Nucleus accumbens (tissue), 56 donors: ENCODE measurements around the gene GLI3.

Source experiments
- DNase-seq, 56 donors: peaks; one replicate each; lab custom pipeline; 2025; lab: John Stamatoyannopoulos, UW

The GLI3 gene

DNA sequence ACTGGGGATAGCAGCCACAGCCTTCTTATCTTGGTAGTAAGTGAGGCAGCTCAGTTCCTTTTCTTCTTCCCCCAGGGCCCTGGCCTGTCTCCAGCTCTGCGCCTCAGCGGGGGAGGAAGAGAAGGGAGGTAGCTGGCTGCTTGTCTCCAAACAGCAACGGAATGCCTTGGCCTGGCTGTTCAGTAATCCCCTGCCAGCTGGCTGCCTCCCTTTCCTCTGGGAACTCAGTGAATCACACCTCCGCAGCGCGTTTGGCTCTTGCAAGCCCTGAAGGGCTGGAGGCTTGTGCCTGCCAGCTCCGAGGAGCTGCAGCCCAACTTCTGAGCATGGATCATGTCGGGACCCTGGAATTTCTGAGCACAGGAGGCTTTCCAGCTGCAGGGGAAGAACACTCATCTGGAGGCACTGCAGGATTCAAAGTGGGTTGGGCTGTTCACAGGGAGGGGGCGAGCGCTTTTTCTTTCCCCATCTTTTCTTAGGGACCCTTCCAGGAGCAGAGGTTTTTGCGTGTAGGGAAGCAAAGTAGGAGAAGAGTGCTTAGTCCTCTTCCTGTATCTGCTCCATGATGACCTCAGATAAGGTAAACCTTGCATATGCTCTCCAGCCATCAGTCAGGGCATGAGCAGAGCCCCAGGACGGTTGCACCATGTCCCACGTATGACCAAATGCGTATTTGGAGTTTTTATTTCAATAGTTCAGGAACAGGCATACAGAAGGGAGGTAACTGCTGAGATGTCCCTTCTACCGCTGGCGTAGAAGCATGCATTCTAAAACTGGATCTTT is 280.9 kb downstream of the GLI3 start:
- peak in 53 of 56 donors; percentile 4 to 87 (median 57) for DNase-seq

DNA sequence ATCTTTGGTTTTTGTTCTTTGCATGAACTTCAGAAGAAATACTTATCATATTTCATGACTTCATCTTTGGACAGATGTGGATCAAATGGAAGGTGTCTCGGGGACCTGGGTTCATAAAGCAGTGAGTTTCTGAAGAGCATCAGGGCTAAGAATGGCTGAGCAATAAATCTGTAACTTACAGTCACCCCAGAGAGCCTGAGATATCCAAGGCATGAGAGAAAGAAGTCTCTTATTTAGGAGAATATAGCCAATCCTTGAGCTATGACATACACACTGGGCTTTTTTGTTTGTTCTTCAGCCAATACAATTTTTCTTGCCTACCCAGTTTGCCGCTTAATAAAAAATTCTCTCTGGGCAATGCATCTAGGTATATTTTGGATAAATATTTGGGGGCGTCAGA is 281.6 kb downstream of the GLI3 start:
- no peak for DNase-seq

DNA sequence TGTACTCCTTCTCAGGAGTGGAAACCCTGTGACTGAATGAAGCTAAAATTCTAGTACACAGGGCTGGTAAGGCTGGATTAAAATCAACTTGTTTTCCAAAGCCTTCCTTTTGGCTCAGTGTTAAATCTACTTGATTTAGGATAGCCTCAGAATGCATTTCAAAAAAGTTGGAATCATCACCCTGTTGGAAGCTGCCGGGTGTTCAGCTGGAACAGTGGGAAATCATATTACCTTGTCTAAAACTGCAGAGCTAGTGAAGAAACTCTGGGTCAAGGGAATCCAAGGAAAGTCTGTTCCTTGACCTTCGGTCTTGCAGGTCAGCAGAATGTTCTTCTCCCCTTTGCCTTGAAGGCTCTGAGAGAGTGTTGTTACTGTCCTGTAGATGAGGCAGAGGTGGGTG is 282.0 kb downstream of the GLI3 start:
- DNase-seq, result no peak

DNA sequence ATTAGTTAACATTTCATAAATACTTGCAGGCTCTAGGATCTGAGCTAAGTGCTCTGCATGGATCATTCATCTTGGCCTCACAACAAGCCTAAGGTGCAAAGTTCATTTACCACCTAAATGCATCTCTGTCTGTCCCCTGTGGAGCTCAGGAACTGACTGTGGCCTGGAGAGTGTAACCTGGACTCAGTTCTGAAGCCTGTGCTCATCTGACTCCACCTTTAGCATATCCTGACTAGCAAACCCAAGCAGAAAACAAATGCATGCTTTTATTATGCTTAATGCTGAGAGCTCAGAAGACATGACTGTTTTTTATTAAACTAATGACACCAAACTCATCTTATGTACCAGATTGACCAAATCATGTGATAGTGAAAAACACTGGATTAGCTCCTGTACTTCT is 288.5 kb downstream of the GLI3 start:
- no peak for DNase-seq

DNA sequence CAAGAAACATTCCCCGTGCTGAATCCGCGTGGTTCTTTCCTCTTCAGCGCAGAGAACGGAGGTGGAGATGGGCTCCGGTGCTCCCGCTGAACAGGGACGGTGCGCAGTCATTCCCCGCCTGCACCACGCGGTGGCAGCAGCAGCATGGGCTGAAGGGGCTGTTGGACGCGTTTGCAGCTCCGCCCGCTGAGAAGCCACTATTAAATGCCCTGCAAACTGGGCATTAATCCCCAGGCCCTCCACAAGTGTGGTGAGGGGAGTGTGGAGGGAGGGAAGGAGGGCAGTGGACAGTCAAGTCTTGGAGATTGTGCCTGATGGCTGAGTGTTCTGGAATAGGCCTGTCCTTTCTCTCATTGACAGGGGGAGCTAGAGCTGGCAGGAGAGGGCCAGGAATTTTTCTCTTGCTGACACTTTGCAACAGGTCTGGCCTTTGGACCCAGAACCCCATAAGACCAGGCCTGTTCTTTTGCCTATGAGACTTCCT is 293.9 kb downstream of the GLI3 start:
- peak in 54 of 56 donors; percentile 10 to 89 (median 62) for DNase-seq

DNA sequence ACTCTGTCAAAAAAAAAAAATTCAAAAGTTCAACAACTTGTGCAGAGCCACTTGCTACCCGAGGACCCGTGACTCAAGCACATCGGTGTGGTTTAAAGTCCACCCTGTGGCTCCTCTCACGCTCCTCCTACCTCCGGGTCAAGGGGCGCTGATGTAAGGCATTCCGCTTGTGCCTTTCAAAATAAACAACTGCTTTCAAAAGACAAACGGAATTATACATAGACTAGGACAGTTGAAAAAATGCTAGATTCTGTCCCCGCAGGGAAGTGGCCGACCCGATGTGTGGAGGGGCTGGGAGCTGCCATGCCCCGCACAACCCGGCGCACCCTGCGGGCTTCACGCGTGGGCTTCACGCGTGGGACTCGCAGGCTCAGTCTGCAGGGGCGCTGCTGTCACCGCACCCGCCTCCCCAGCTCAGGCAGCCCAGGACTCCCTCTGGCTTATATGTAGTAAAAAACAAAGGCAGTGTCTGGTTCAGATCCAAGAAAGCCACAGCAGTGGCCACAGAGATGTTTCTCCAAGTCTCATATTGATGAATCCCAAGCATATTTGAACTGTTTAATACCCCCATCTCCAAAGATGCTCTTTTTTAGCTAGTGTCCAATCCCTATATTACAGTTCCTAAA is 294.4 kb downstream of the GLI3 start:
- peak in 5 of 56 donors; percentile 23 to 42 (median 31) for DNase-seq

DNA sequence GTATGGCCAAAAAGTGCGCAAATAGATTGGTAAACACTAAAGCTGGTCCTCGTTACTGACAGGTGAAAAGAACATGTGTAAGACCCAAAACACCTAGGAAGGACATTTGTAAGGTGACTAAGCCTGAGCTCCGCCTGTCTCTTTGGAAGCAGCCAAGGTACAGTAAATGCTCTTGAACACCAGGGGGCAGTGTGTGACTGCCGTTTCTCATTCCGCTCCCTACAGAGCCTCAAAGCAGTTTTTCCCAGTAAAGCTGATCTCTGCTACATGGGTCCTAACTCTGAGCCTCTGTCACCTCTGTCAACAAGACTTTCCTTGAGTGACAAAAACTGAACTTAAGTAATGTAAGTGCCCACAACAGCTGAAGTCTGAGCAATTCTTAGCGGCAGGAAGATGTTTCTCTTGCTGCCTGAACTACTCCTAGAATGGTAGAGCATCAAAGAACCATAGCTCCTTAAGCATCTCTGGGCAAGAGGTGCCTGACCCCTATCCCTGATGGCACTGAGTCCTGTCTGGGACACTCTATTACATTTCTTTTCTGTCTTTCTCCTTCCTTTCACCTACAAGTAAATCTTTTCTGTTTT is 296.2 kb downstream of the GLI3 start:
- DNase-seq, result peak in 47 of 56 donors; percentile 4 to 86 (median 46)

DNA sequence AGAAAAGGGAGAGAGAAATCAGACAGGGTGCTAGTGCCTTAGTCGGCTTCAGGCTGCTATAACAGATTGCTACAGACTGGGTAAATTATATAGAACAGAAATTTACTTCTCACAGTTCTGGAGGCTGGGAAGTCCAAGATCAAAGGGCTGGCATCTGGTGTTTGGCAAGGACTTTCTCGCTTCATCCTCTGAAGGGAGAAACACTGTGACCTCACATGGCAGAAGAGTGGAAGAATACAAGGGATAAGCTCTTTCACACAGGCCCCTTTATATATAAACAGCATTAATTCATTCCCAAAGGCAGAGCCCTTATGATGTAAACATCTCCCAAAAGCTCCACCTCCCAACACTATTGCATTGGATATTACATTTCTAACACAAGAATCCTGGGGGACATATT is 298.6 kb downstream of the GLI3 start:
- DNase-seq, result no peak

DNA sequence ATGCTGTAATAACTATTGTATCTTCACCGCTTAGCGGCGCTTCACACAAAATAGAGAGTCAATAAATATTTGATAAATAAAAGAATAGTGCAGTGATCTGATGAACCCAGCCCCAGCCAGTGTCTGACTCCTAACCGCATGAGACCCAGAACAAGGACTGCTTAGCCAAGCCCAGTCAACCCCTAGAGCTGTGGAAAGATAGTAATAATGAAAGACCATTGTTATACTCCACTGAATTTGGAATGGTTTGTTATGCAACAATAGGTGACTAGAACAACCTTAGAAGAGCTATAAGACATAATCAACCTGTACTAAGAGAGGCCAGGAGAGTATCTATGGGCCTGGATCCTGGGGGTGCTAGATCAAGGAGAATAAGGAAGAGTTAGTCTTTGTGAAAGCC is 303.6 kb downstream of the GLI3 start:
- no peak for DNase-seq

DNA sequence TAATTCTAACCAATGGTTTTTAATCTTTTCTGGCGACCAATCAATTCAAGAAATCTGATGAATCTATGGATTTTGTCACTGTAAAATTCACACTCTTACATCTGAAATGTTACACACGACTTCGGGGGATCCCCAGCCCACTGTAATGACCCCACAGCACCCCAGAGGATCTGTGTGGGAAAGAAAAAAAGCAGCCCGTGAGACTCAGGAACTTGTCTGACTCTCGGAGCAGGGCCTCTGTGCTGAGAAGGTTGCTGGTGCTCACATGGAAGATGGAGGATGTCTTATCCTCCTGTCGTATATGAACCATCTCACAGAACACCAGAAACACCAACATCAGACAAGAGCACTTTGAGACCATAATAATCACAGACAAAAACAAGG is 305.8 kb downstream of the GLI3 start:
- no peak for DNase-seq

DNA sequence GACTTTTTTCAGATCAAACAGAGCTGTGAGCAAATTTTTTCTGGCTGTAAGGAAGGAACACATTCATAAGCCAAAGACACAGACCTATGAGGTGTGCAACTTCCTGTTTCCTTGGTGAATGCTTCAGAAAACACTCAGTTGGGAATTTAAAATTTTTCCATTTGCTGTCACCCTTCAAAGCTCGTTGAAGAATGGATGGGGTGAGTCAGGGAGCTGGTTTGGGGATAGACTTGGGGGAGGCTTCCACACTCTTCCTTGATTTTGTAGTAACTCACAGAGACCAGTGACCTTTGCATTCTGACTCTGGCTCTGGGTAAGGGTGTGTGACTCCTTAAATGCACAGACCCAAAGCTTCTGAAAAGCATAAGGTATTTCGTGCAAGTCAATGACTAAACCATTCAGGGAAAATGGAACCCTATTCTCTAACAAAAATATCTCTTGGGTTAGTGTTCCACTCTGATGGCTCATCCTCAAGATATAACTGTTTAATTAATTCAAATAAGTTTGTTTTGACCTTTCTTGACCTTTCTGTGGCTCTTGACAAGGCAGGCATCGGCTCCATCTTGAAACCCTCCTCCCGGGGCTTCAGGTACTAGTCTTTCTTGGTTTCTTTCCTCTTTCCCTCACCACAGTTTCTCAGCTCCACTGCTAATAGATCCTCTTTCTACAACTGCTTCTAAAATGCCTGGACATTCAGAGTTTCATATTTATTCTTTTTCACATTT is 306.3 kb downstream of the GLI3 start:
- DNase-seq, result no peak

DNA sequence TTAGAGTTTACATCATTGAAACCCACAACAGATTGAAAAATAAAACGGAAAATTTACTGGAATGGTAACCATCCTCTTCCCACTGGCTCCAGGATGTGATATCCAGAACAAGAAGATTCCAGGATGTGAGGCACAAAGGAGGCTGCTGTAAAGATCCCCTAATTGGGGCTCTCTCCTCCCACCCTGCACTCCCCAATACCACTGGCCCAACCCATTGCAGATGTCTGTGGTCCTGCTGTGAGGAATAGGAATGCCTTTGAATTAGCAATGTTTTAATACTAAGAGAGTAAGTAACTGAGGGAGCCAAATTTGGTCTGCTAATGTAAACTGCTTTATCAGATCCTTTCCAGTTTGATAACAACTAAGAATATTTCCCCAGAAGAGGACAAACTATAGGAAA is 308.2 kb downstream of the GLI3 start:
- DNase-seq, result no peak

DNA sequence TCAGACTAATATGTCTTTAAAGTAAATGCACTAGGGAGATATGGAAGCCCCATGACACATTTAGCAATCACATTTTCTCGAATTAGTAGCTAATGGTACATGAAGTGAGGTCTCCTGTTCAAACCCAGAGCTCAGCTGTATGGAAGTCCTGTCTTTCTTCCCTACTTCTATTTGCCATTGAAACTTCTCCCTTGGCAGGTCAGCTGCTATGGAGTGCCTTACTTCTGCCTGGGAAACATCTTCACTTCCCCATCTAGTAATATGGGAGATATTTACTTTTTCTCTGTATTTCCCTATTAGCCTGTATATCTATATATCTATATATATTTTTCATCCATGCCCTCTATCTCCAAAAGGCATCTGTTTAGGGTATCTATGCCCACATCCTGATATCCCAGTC is 308.8 kb downstream of the GLI3 start:
- no peak for DNase-seq

DNA sequence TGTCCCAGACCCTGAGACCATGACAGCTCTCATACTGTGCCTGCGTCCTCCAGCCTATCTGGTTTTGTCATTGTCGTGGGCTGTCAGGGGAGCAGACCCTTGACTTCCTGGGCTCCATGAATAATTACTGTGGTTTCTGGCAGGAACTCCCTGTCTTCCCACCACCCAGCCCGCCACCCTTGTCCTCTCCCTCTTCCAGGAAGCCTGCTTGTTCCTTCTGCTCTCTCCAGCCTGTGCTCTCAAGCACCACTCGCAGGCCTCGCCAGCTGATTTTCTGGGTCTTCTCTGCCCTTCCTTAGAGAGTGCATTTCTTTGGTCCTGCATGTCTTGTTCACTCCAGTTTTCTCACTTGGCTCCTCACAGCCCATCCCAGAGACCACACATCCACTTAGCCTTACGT is 309.6 kb downstream of the GLI3 start:
- no peak for DNase-seq

DNA sequence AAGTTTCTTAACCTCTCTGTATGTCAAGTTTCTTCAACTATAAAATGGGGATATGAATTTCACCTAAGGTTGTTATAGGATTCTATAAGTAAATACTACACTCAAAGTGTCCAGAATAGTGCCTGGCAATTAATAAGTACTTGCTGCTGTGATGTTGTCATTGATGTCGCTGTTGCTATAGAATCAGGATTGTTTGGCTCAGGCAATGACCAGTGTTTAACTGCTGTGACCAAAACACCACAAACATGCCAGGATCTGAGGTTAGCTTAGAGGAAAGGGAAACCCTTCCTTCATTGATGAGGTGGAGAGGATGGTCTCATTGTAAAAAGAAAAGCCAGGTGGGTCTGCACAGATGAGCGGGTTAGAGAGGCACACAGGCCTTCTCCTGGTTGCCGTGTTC is 311.1 kb downstream of the GLI3 start:
- DNase-seq, result no peak

DNA sequence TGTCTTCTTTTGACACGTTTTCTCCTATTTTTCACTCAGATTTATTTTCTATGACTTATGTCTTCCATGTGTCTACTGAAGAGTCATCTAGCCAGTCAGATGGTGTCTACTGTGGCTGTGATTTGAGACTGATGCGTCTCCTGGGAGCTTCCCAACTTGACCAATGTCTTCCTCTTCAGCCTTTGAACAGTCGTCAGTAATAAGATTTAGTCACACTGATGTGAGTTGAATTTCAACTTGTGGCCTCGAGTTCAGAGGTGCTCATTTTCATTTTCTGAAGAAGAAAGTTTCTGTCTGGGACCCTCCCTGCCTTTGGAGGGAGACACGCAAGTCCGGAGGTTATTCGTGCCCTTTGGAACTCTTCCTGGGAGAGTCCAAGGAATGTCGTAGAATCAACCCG is 312.2 kb downstream of the GLI3 start:
- no peak for DNase-seq

DNA sequence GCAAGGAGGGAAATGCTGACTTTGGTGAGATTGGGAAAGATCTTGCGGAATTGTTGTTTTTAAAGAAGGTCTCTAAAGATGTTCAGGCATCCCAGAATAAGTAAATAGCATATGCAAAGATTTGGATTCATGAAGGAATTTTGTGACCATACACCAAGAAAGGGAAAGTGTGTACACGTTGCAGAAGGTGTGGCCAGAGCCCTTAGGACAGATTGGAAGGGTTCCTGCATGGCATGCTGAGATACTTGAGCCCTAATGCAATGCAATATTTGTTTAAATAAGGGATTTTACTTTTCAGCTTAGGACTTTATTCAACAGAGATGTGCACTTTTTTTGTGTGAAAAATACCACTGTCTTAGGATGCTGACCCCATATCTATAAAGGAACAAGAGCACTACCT is 314.6 kb downstream of the GLI3 start:
- DNase-seq, result no peak

DNA sequence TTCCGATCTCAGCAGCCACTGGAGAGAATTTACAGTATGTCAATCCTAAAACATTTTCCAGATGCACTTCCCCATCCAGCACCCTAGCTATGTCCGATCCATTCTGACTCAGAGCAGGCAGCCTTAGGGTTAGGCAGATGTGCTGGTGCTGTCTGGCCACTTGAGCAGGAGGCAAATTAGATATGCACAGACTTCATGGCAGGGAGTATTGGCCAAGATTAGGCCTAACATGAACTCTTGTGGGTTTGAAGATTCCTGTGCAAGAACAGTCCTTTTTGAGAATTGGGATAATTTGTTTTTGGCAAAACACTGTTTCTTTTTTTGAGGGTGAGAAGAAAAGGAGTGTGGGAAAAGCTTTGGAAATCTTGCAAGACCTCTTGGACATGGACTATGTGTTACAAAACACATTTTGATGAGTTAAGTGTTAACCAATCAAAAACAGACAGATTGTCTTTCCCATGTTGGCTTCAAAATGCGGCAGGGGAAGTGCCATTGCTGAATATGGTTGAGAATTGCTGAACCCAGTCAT is 315.5 kb downstream of the GLI3 start:
- no peak for DNase-seq

DNA sequence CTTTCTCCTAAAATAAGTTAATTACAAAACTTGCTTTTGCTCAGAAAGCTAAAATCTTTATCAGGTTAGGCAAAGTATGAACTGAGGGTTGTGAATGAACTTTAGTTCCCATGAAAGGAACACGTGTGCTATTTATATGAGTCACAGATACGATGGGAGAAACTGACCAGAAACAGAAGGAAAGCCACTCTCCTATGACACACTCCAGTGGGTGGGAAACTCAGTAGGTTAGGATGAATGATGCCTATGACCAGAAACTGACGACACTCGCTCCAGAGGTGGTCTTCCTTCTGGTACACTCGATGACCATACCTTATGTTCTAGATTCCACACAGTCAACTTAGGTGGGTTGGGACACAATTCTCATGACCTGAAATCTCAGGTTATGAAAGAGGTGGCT is 318.4 kb downstream of the GLI3 start:
- no peak for DNase-seq

DNA sequence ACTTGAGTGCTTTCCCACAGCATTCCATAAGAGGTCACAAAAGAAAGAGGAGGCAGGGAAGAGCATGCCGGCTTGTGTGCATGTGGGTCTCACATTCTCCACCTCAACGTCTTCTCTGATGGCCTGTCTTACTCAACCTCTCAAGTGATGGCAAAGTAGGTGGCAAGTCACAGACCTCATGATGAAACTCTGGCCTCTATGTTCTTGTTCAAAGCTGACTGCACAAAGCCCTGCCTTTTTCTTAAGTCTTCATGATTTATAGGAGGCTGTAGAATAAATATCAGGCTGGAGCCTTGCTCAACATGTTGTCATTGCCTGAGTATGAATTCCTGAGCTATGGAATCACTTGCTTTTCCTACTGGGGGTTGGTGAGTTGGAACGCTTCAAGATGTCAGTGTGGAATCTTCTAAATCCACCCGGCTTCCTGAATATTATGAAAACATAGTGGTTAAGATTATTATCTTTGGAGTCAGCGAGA is 320.5 kb downstream of the GLI3 start:
- no peak for DNase-seq

DNA sequence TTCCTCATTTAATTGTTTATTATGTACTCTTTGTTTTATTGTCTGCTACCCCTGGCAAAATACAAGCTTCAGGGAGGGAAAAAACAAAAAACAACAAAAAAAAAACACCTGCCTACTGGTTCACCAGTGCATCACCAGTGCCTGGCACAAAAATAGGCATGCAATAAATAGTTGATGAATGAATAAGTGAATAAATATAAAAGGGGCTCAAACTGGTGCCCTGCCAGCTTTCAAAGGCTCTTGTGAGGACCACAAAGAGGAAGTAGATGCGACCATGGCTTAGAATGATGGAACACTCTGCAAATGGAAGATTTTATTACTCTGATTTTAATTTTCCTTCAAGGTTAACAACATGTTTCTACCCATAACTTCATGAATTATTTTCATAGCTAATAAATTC is 321.1 kb downstream of the GLI3 start:
- no peak for DNase-seq
